K562 (cell line): ENCODE measurements around the gene AFDN. TPM values are rescaled to one million over a fixed set of nuclear protein-coding genes. Genes with fewer than 3 reads are reported as not detected.

ENCODE experiments used
- ATAC-seq: fragments of 200-7000 bp; cut with Tn5 transposase; 3 replicates; pipeline ENCODE4 v1.9.1; 2020; ENCODE audit warnings: moderate library complexity
- BruUV-seq: library from RNA; stranded (reverse); fragments of 400-500 nt; replicated peaks from 2 replicates; lab custom pipeline; 2021; lab: Mats Ljungman, UMichigan
- CTCF ChIA-PET: fragments of 300-600 bp; formaldehyde crosslinking; extraction: SDS; loops from one replicate; lab custom pipeline; 2021; ENCODE audit warnings: low intra/inter-chr PET ratio; lab: Yijun Ruan, JAX
- POLR2A ChIA-PET: fragments of 300-600, 350-650 bp; sonication (Branson Sonifier 250); formaldehyde crosslinking; extraction: SDS; loops from one replicate; lab custom pipeline; 2021; ENCODE audit warnings: antibody characterized with exemption, inconsistent platforms; lab: Yijun Ruan, JAX
- DNase-seq, 4 experiments: peaks; one replicate each; pipeline versions ENCODE4 v3.0.0 to v3.0.0-alpha.2; 2011 to 2018; ENCODE audit warnings: low spot score in 3 of 4, mixed read lengths in 3 of 4; ENCODE audit errors: extremely low read depth in 1 of 4
- FAIRE-seq: peaks from 2 replicates; lab custom pipeline; 2011; peaks lifted over from hg19 to GRCh38; lab: Jason Lieb, UNC
- H2AFZ ChIP-seq: 2 replicates; pipeline ENCODE4 v1.6.0; 2011; ENCODE audit warnings: low read depth, low read length, control low read depth, inconsistent platforms
- H3K27ac ChIP-seq: fragments of 200-600 bp; 3 replicates; pipeline ENCODE4 v1.8.0; 2011; ENCODE audit warnings: low read depth, mild to moderate bottlenecking, control low read depth, inconsistent platforms, low read length, moderate library complexity, mixed read lengths; ENCODE audit errors: extremely low read depth
- H3K27me3 ChIP-seq, 2 experiments: fragments of 300-600 bp in 1 of 2; 2 replicates in 1 of 2; 3 replicates in 1 of 2; pipeline versions ENCODE4 v1.6.0 to v1.8.0; 2011; ENCODE audit warnings: inconsistent platforms in 2 of 2, low read length in 2 of 2, mild to moderate bottlenecking in 1 of 2, mixed read lengths in 1 of 2, moderate library complexity in 1 of 2; ENCODE audit not compliant: control insufficient read depth in 2 of 2, insufficient read depth in 2 of 2
- H3K36me3 ChIP-seq: fragments of 300-600 bp; 3 replicates; pipeline ENCODE4 v1.8.0; 2011; ENCODE audit warnings: mild to moderate bottlenecking, low read length, inconsistent platforms; ENCODE audit not compliant: control insufficient read depth, insufficient read depth
- H3K4me1 ChIP-seq, 2 experiments: fragments of 200-600 bp in 1 of 2; replicated peaks in 1 of 2; 2 replicates in 1 of 2; 3 replicates in 1 of 2; pipeline versions ENCODE4 v1.5.1 to v1.8.0; 2011; ENCODE audit warnings: inconsistent platforms in 2 of 2, low read length in 2 of 2, mild to moderate bottlenecking in 1 of 2, mixed read lengths in 1 of 2, moderate library complexity in 1 of 2; ENCODE audit not compliant: control insufficient read depth in 2 of 2, insufficient read depth in 2 of 2
- H3K4me2 ChIP-seq: 2 replicates; pipeline ENCODE4 v1.6.1; 2011; ENCODE audit warnings: low read length, control low read depth, inconsistent platforms, mixed read lengths; ENCODE audit not compliant: insufficient read depth
- H3K4me3 ChIP-seq: fragments of 200-600 bp; sonication (generic), shearing (Covaris generic); 2 replicates; pipeline ENCODE4 v1.5.1; 2016; ENCODE audit warnings: control low read depth, inconsistent platforms
- H3K79me2 ChIP-seq: fragments of 200-600 bp; 3 replicates; pipeline ENCODE4 v1.8.0; 2011; ENCODE audit warnings: low read length, inconsistent platforms; ENCODE audit not compliant: control insufficient read depth, insufficient read depth
- H3K9ac ChIP-seq, 2 experiments: 2 replicates each; pipeline versions ENCODE4 v1.6.0 to v1.6.1; 2011; ENCODE audit warnings: low read depth in 2 of 2, low read length in 2 of 2, control low read depth in 1 of 2, inconsistent platforms in 1 of 2, mild to moderate bottlenecking in 1 of 2, mixed read lengths in 1 of 2; ENCODE audit not compliant: insufficient read depth in 1 of 2
- H3K9me1 ChIP-seq: one replicate; pipeline ENCODE4 v1.6.0; 2011; ENCODE audit warnings: inconsistent platforms, mild to moderate bottlenecking, low read length, moderate library complexity; ENCODE audit not compliant: control insufficient read depth, insufficient read depth
- H3K9me3 ChIP-seq: replicated peaks from 2 replicates; pipeline ENCODE4 v1.5.1; 2011; ENCODE audit warnings: low read depth, low read length, inconsistent platforms; ENCODE audit not compliant: control insufficient read depth, insufficient read depth
- H4K20me1 ChIP-seq: replicated peaks from 2 replicates; pipeline ENCODE4 v1.6.1; 2011; ENCODE audit warnings: low read length, inconsistent platforms, mixed read lengths; ENCODE audit not compliant: control insufficient read depth, insufficient read depth
- EGR1 ChIP-seq: fragments of 450-650 bp; conservative IDR thresholded peaks from 2 replicates; pipeline ENCODE4 v1.6.1; 2017; ENCODE audit warnings: mild to moderate bottlenecking
- ESRRB ChIP-seq: fragments of 250-450 bp; sonication (Bioruptor Pico); IDR thresholded peaks from 2 replicates; pipeline ENCODE4 v1.5.0; 2020; ENCODE audit warnings: mild to moderate bottlenecking, moderate library complexity, borderline replicate concordance
- HNRNPUL1 ChIP-seq: fragments of 200-400 bp; formaldehyde crosslinking; IDR thresholded peaks from 2 replicates; pipeline ENCODE4 v1.6.1; 2017; ENCODE audit warnings: low read length
- MCM5 ChIP-seq: fragments of 450-650 bp; IDR thresholded peaks from 2 replicates; pipeline ENCODE4 v1.6.1; 2016; ENCODE audit warnings: low read depth
- RFX5 ChIP-seq: IDR thresholded peaks from 2 replicates; pipeline ENCODE4 v1.6.1; 2011; ENCODE audit warnings: low read depth, mild to moderate bottlenecking, improper control_type of control experiment, low read length
- RNF2 ChIP-seq: sonication (generic); IDR thresholded peaks from 2 replicates; pipeline ENCODE4 v1.6.1; 2016
- SMARCA4 ChIP-seq: fragments of 450-650 bp; IDR thresholded peaks from 2 replicates; pipeline ENCODE4 v1.6.1; 2016
- TOE1 ChIP-seq, 2 experiments: fragments of 450-650 bp in 1 of 2; sonication (generic) in 1 of 2; formaldehyde crosslinking in 1 of 2; IDR thresholded peaks; 2 replicates each; pipeline versions ENCODE4 v1.7.1 to v1.8.0; 2016 to 2022; ENCODE audit warnings: borderline replicate concordance in 2 of 2, mild to moderate bottlenecking in 2 of 2, antibody characterized with exemption in 1 of 2, inconsistent platforms in 1 of 2, low read depth in 1 of 2, missing genetic modification reagents in 1 of 2, moderate library complexity in 1 of 2
- XRCC3 ChIP-seq: fragments of 450-650 bp; IDR thresholded peaks from 2 replicates; pipeline ENCODE4 v1.6.1; 2017; ENCODE audit warnings: mild to moderate bottlenecking, moderate library complexity
- ZNF583 ChIP-seq: fragments of 250-450 bp; sonication (Bioruptor Pico); IDR thresholded peaks from 2 replicates; pipeline ENCODE4 v1.4.0; 2020
- ZNF764 ChIP-seq: fragments of 250-450 bp; sonication (Bioruptor Pico); IDR thresholded peaks from 2 replicates; pipeline ENCODE4 v1.4.0; 2020; ENCODE audit warnings: low read depth, mild to moderate bottlenecking, moderate library complexity
- WGBS: fragments of 100-300 bp; shearing (Covaris generic); methylation state at CpG from one replicate; pipeline ENCODE4 v1.1.6; 2016; ENCODE audit warnings: low coverage, mixed read lengths; ENCODE audit not compliant: insufficient coverage; ENCODE audit errors: missing lambda C conversion rate; 5-methylcytosine and 5-hydroxymethylcytosine counted together
- in situ Hi-C: fragments of 300-500 bp; cut with MboI; formaldehyde crosslinking; loops from 4 replicates; pipeline ENCODE4 v1.15.0; 2018; ENCODE audit warnings: inconsistent platforms, mixed read lengths
- intact Hi-C: fragments of 100-400 bp; cut with micrococcal nuclease; formaldehyde crosslinking; loops from 2 replicates; pipeline ENCODE4 v1.14.2; 2022
- polyA plus RNA-seq, 8 experiments: library from polyadenylated mRNA; depleted of rRNA in 4 of 8; stranded (reverse) in 5 of 8; unstranded in 3 of 8; fragments of >200 nt; fragmentation: Nextera tagmentation in 2 of 8; fragmentation: Illumina TruSeq in 1 of 8; extraction: Ambion mirVana in 2 of 8; extraction: Trizol in 1 of 8; gene quantifications; 2 replicates each; pipeline versions ENCODE4 v1.2.1 to v1.2.3, GENCODE V29; 2011 to 2014; ENCODE audit warnings: inconsistent platforms in 1 of 8, missing spikeins in 1 of 8
- total RNA-seq, 7 experiments: library from RNA; depleted of rRNA in 6 of 7; stranded (reverse); fragments of >200 nt in 6 of 7; fragmentation: Illumina TruSeq in 2 of 7; extraction: Trizol in 2 of 7; gene quantifications; 2 replicates each; pipeline versions ENCODE4 v1.2.1 to v1.2.3, GENCODE V29; 2011 to 2021; ENCODE audit warnings: low replicate concordance in 1 of 7
- TF ChIP-seq, protein P1 (sequence below): sonication (generic); formaldehyde crosslinking; IDR thresholded peaks from 2 replicates; pipeline ENCODE4 v1.8.0; 2023; ENCODE audit warnings: mild to moderate bottlenecking, missing genetic modification reagents
- TF ChIP-seq, protein P2 (sequence below): fragments of 450-650 bp; IDR thresholded peaks from 2 replicates; pipeline ENCODE4 v1.6.1; 2016
- TF ChIP-seq, protein P3 (sequence below): fragments of 250-450 bp; sonication (Bioruptor Pico); IDR thresholded peaks from 2 replicates; pipeline ENCODE4 v1.5.0; 2021
- TF ChIP-seq, protein P4 (sequence below): fragments of 250-450 bp; sonication (Bioruptor Pico); IDR thresholded peaks from 2 replicates; pipeline ENCODE4 v1.8.0; 2021; ENCODE audit warnings: mild to moderate bottlenecking, moderate library complexity

The AFDN gene
- total and polyA plus RNA-seq, 9 of the 15 experiments (the other 6 are each of a cell fraction or from before 2014, with no cell fraction given), result 7.2 to 129 (median 105) TPM

DNA sequence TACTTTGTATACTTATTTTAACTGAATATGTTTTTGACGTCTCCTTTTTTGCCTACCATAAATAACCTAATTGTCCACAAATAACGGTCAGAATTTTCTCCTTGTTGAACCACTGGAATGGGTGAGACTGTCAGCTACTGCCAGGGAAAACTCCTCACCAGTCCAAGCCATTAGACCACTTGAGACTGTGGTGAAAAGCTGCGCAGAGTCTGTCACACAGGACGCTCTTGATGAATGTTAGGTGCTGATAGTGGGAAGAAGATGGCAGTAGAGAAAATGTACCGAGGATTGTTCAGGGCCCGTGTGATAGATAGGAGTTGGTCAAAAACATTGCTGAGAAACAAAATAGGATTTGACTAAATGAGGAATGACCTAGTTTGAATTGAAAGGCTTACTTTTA lies 95.1 kb downstream of the AFDN start:
- H2AFZ ChIP-seq, result no peak overlapping the region
- H3K4me3 ChIP-seq, result no peak overlapping the region
- ChIA-PET POLR2A (interaction anchor here (1.4 kb wide), 1 partner anchor 11 kb away, joined by 4 read pairs; no protein-coding TSS in a partner anchor), CTCF (no interaction called here)
- FAIRE-seq, result no peak
- no peak overlapping the region for H3K27ac ChIP-seq
- H3K9me1 ChIP-seq, result peaks cover 3% of the 10 kb centered on the region
- BruUV-seq, result no TSS peak
- in situ Hi-C loops (no loop called here), intact Hi-C loops (no loop called here)
- no peak for DNase-seq
- no peak overlapping the region for H3K9ac ChIP-seq
- no peak overlapping the region for H3K4me2 ChIP-seq
- no peaks in the 10 kb centered on the region for H3K27me3 ChIP-seq
- no peak for ATAC-seq
- TF ChIP-seq MCM5, result no peak
- no peak for TF ChIP-seq TOE1 (IDR thresholded peaks at IDR 0.05; ENCODE audit: borderline replicate concordance)
- no peak for TF ChIP-seq TOE1 (CRISPR knock-in tag; IDR thresholded peaks at IDR 0.05; ENCODE audit: borderline replicate concordance, low read depth)
- TF ChIP-seq, protein P1, sequence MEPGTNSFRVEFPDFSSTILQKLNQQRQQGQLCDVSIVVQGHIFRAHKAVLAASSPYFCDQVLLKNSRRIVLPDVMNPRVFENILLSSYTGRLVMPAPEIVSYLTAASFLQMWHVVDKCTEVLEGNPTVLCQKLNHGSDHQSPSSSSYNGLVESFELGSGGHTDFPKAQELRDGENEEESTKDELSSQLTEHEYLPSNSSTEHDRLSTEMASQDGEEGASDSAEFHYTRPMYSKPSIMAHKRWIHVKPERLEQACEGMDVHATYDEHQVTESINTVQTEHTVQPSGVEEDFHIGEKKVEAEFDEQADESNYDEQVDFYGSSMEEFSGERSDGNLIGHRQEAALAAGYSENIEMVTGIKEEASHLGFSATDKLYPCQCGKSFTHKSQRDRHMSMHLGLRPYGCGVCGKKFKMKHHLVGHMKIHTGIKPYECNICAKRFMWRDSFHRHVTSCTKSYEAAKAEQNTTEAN (CRISPR knock-in tag), result no peak
- no peak for TF ChIP-seq EGR1
- no peak for TF ChIP-seq SMARCA4
- no peak for TF ChIP-seq XRCC3
- TF ChIP-seq RFX5, result no peak
- TF ChIP-seq ZNF764 (CRISPR knock-in tag), result no peak
- TF ChIP-seq, protein P2, sequence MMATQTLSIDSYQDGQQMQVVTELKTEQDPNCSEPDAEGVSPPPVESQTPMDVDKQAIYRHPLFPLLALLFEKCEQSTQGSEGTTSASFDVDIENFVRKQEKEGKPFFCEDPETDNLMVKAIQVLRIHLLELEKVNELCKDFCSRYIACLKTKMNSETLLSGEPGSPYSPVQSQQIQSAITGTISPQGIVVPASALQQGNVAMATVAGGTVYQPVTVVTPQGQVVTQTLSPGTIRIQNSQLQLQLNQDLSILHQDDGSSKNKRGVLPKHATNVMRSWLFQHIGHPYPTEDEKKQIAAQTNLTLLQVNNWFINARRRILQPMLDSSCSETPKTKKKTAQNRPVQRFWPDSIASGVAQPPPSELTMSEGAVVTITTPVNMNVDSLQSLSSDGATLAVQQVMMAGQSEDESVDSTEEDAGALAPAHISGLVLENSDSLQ, result no peak
- TF ChIP-seq ZNF583 (CRISPR knock-in tag), result no peak
- no peak for TF ChIP-seq HNRNPUL1
- no peak for TF ChIP-seq RNF2
- TF ChIP-seq, protein P3, sequence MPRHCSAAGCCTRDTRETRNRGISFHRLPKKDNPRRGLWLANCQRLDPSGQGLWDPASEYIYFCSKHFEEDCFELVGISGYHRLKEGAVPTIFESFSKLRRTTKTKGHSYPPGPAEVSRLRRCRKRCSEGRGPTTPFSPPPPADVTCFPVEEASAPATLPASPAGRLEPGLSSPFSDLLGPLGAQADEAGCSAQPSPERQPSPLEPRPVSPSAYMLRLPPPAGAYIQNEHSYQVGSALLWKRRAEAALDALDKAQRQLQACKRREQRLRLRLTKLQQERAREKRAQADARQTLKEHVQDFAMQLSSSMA (CRISPR knock-in tag), result no peak
- TF ChIP-seq, protein P4, sequence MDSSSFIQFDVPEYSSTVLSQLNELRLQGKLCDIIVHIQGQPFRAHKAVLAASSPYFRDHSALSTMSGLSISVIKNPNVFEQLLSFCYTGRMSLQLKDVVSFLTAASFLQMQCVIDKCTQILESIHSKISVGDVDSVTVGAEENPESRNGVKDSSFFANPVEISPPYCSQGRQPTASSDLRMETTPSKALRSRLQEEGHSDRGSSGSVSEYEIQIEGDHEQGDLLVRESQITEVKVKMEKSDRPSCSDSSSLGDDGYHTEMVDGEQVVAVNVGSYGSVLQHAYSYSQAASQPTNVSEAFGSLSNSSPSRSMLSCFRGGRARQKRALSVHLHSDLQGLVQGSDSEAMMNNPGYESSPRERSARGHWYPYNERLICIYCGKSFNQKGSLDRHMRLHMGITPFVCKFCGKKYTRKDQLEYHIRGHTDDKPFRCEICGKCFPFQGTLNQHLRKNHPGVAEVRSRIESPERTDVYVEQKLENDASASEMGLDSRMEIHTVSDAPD (CRISPR knock-in tag), result no peak
- no peak for TF ChIP-seq ESRRB (CRISPR knock-in tag)
- H3K36me3 ChIP-seq, result peaks cover 86% of the 10 kb centered on the region
- 67% methylated on average over 6 of the region's 6 CpGs for WGBS
- no peaks in the 10 kb centered on the region for H3K4me1 ChIP-seq
- H3K79me2 ChIP-seq, result no peaks in the 10 kb centered on the region
- no peaks in the 10 kb centered on the region for H4K20me1 ChIP-seq
- no peaks in the 10 kb centered on the region for H3K9me3 ChIP-seq
